KOPT-K1 (cell line): ENCODE data around the gene FBXO21.
"Not testable (repeated sequence)": the region's sequence is repeated elsewhere in the genome, so short reads cannot be mapped to it uniquely, and the experiment has no call there.

ENCODE experiments used
- H3K27ac ChIP-seq: fragments of 200-600 bp; sonication (generic); 2 replicates; pipeline ENCODE4 v1.5.1; 2016; ENCODE audit warnings: antibody characterized with exemption, mild to moderate bottlenecking, low read depth, low read length; ENCODE audit not compliant: poor library complexity, severe bottlenecking
- H3K36me3 ChIP-seq: fragments of 200-600 bp; sonication (generic); 2 replicates; pipeline ENCODE4 v1.5.1; 2017; ENCODE audit warnings: antibody characterized with exemption, mild to moderate bottlenecking, low read length, moderate library complexity; ENCODE audit not compliant: insufficient read depth
- H3K9me3 ChIP-seq: fragments of 200-600 bp; sonication (generic); 2 replicates; pipeline ENCODE4 v1.5.1; 2017; ENCODE audit warnings: antibody characterized with exemption, low read length, mild to moderate bottlenecking; ENCODE audit not compliant: insufficient read depth, poor library complexity, severe bottlenecking

The FBXO21 gene

DNA sequence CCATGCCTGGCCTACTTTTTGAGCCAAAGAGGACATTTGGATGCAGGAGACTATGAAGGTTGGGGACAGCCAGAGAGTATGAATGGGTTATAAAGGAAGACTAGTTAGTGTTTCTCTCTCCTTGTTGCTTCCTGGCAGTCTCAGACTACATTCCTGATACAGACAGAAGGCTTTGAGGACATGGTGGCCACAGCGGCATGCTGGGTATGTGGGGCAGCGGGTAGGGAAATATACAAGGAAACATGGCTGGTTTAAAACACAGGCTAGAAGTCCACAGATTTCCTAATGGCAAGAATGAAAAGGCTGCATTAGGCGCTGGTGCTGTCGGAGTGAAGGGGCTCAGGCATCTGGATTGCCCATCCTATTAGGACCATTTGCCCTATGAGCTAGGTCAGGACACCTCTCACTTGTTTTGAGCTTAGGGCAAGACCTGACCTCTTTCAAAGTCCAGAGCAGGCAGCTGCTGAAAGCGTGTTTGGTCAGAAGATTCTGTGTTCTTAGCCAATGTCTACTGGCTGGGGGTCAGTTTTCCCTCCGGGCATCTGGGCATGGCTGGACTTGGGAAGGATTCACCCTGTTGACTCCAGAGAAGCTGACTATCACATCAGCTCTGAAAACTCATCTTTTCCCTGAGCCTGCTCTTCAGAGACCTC, 20.1 kb upstream of the FBXO21 start:
- no peaks in the 10 kb centered on the region for H3K36me3 ChIP-seq
- no peaks in the 10 kb centered on the region for H3K9me3 ChIP-seq
- H3K27ac ChIP-seq: no peak overlapping the region

DNA sequence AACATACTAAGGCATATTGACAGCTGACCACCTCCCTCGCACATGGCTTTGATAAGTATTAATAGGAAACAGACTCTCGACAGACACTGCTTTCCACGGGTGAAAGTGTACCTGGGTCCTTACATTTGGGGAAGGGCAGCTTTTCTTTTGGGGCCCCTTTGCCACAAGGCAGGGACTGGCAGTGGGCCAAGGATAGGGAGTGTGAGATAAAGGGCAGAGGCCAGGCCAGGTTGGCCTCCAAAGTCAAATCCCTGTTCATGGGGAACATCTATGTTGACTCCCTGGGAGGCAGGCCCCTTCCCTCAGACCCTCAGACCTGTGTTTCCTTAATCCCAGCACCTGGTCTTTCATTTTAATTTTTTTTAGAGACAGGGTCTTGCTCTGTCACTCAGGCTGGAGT, 19.4 kb upstream of the FBXO21 start:
- H3K36me3 ChIP-seq: no peaks in the 10 kb centered on the region
- no peaks in the 10 kb centered on the region for H3K9me3 ChIP-seq
- H3K27ac ChIP-seq: no peak overlapping the region

- Histone ChIP-seq H3K36me3 (no peaks in the 10 kb centered on the region), H3K27ac (no peak overlapping the region), H3K9me3 (no peaks in the 10 kb centered on the region)
Observed at GRCh38 chr12:117208811-117209455, 18.7 kb upstream of the FBXO21 start.

GRCh38 chr12:117208206-117208605, 17.9 kb upstream of the FBXO21 start:
- Histone ChIP-seq H3K9me3 (no peaks in the 10 kb centered on the region), H3K36me3 (no peaks in the 10 kb centered on the region), H3K27ac (no peak overlapping the region)

GRCh38 chr12:117207675-117208074, 17.4 kb upstream of the FBXO21 start:
- Histone ChIP-seq H3K9me3 (no peaks in the 10 kb centered on the region), H3K36me3 (no peaks in the 10 kb centered on the region), H3K27ac (no peak overlapping the region)

DNA sequence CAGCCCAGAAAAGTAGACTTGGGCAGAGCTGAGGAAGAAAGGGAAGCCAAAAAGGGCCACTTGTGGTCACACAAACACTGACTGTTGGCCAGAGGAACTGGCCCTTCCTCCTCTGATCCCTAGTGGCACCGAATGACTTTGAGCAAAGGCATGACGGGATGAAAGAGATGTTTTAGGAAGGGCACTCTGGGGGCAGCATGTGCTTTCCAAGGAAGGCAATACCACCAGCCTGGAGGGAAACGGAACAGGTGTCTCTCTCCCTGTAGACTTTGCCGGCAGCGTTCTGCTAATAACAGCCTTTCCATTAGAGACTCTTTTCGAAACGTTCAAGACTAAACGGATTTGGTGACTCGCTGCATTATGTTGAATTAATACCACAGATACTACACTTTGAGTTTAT, 12.3 kb upstream of the FBXO21 start:
- no peak overlapping the region for H3K27ac ChIP-seq
- no peaks in the 10 kb centered on the region for H3K9me3 ChIP-seq
- H3K36me3 ChIP-seq: no peaks in the 10 kb centered on the region

GRCh38 chr12:117202033-117202432, 11.8 kb upstream of the FBXO21 start:
- H3K36me3 ChIP-seq: no peaks in the 10 kb centered on the region
- H3K9me3 ChIP-seq: no peaks in the 10 kb centered on the region
- no peak overlapping the region for H3K27ac ChIP-seq

DNA sequence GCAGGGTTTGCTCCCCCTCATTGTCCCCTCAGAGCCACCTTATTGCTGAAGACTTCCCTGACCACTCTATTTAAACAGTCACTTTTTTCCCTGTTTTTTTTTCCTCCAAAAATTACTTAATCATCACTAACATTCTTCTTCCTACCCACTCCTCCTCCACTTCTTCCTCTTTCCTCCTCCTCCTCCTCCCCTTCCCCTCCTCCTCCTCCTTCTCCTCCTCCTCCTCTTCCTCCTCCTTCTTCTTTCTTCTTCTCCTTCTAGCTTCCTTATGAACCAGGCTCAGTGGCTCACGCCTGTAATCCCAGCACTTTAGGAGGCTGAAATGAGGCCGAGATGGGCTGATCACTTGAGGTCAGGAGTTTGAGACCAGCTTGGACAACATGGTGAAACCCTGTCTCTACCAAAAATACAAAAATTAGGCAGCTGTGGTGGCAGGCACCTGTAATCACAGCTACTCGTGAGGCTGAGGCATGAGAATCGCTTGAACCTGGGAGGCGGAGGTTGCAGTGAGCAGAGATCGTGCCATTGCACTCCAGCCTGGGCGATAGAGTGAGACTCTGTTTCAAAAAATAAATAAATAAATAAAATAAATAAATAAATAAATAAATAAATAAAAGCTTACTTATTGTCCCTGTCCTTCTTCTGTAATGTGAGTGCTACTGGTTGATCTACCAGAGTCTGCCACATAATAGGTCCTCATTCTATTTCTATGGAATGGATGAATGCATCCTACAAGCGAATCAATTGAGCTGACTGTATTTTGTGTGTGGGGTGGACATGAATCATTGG, 9.9 kb upstream of the FBXO21 start:
- not testable (repeated sequence) for H3K9me3 ChIP-seq, H3K27ac ChIP-seq, H3K36me3 ChIP-seq

- not testable (repeated sequence) for H3K36me3 ChIP-seq, H3K27ac ChIP-seq, H3K9me3 ChIP-seq
Observed at GRCh38 chr12:117196334-117196733, 6.1 kb upstream of the FBXO21 start.

GRCh38 chr12:117195027-117195426, 4.8 kb upstream of the FBXO21 start:
- H3K9me3 ChIP-seq, H3K27ac ChIP-seq, H3K36me3 ChIP-seq: not testable (repeated sequence)

- H3K27ac ChIP-seq: no peak overlapping the region
- peaks cover 6% of the 10 kb centered on the region for H3K9me3 ChIP-seq
- H3K36me3 ChIP-seq: peaks cover 1% of the 10 kb centered on the region; the same call in 1 of the 2 replicates
Observed at GRCh38 chr12:117193903-117194302, 3.6 kb upstream of the FBXO21 start.

DNA sequence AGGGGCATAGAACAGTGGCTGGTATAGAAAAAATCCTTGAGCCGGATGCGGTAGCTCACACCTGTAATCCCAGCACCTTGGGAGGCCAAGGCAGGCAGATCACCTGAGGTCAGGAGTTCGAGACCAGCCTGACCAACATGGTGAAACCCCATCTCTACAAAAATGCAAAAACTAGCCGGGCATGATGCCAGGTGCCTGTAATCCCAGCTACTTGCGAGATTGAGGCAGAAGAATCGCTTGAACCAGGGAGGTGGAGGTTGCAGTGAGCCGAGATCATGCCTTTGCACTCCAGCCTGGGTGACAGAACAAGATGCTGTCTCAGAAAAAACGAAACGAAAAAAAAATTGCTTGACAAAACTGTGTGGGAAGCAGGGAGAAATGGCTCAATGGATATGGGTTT, 2.3 kb upstream of the FBXO21 start:
- not testable (repeated sequence) for H3K27ac ChIP-seq, H3K9me3 ChIP-seq

GRCh38 chr12:117192057-117192456, 1.8 kb upstream of the FBXO21 start:
- peaks cover 18% of the 10 kb centered on the region for H3K36me3 ChIP-seq

More for the DNA sequence above, 2.3 kb upstream of the FBXO21 start:
- peaks cover 14% of the 10 kb centered on the region for H3K36me3 ChIP-seq

GRCh38 chr12:117189725-117190209, 503 bp downstream of the FBXO21 start:
- peak overlapping the region; percentile 59 for H3K27ac ChIP-seq
- H3K9me3 ChIP-seq: peaks cover 6% of the 10 kb centered on the region

More at GRCh38 chr12:117192057-117192456, 1.8 kb upstream of the FBXO21 start:
- Histone ChIP-seq H3K27ac (no peak overlapping the region), H3K9me3 (peaks cover 6% of the 10 kb centered on the region)

GRCh38 chr12:117188961-117189724, 1.1 kb downstream of the FBXO21 start:
- Histone ChIP-seq H3K27ac (peak overlapping the region; percentile 59), H3K9me3 (peaks cover 6% of the 10 kb centered on the region), H3K36me3 (peaks cover 46% of the 10 kb centered on the region)

More at GRCh38 chr12:117189725-117190209, 503 bp downstream of the FBXO21 start:
- H3K36me3 ChIP-seq: peaks cover 40% of the 10 kb centered on the region
